K562 (cell line): Measurements from ENCODE around the gene COX15.

Source experiments
- DACH1 ChIP-seq: fragments of 450-650 bp; IDR thresholded peaks from 2 replicates; pipeline ENCODE4 v1.6.1; 2018; ENCODE audit not compliant: partially characterized antibody
- DDX20 ChIP-seq: fragments of 450-650 bp; IDR thresholded peaks from 2 replicates; pipeline ENCODE4 v1.6.1; 2016; ENCODE audit warnings: missing genetic modification characterization, low read depth, mild to moderate bottlenecking, missing compliant biosample characterization, moderate library complexity
- E2F3 ChIP-seq: fragments of 250-450 bp; sonication (Bioruptor Pico); IDR thresholded peaks from 2 replicates; pipeline ENCODE4 v1.4.0; 2020; ENCODE audit warnings: mild to moderate bottlenecking
- FOXA1 ChIP-seq: fragments of 450-650 bp; IDR thresholded peaks from 2 replicates; pipeline ENCODE4 v1.6.1; 2016; ENCODE audit warnings: mild to moderate bottlenecking, borderline replicate concordance
- FOXK2 ChIP-seq, 2 experiments: fragments of 450-650 bp; IDR thresholded peaks in 1 of 2; conservative IDR thresholded peaks in 1 of 2; 2 replicates each; pipeline ENCODE4 v1.6.1; 2016; ENCODE audit warnings: low read depth in 2 of 2, mild to moderate bottlenecking in 1 of 2
- GABPB1 ChIP-seq: sonication (generic); formaldehyde crosslinking; IDR thresholded peaks from 2 replicates; pipeline ENCODE4 v1.8.0; 2022; ENCODE audit warnings: mild to moderate bottlenecking, missing genetic modification reagents
- NRF1 ChIP-seq, 2 experiments: fragments of 450-650 bp; IDR thresholded peaks in 1 of 2; conservative IDR thresholded peaks in 1 of 2; 2 replicates each; pipeline ENCODE4 v1.6.1; 2014; ENCODE audit warnings: mild to moderate bottlenecking in 2 of 2
- REST ChIP-seq, 2 experiments: fragments of 450-650 bp; formaldehyde crosslinking in 1 of 2; IDR thresholded peaks; 2 replicates each; pipeline versions ENCODE4 v1.4.0 to v1.6.1; 2014 to 2020; ENCODE audit warnings: mild to moderate bottlenecking in 2 of 2, borderline replicate concordance in 1 of 2, low read depth in 1 of 2
- SMARCB1 ChIP-seq: IDR thresholded peaks from 2 replicates; pipeline ENCODE4 v1.6.1; 2011; ENCODE audit warnings: improper control_type of control experiment, low read depth; ENCODE audit not compliant: insufficient read length
- ZNF551 ChIP-seq: fragments of 250-450 bp; sonication (Bioruptor Pico); IDR thresholded peaks from 2 replicates; pipeline ENCODE4 v1.5.0; 2021; ENCODE audit warnings: mild to moderate bottlenecking, moderate library complexity
- ZNF766 ChIP-seq: fragments of 200-800 bp; sonication (Bioruptor generic); conservative IDR thresholded peaks from 2 replicates; pipeline ENCODE4 v1.6.1; 2016; ENCODE audit warnings: missing genetic modification characterization, missing compliant biosample characterization
- TF ChIP-seq, protein P1 (sequence below): fragments of 250-450 bp; sonication (Bioruptor Pico); IDR thresholded peaks from 2 replicates; pipeline ENCODE4 v1.8.0; 2022; ENCODE audit warnings: moderate library complexity, mild to moderate bottlenecking, inconsistent platforms

GRCh38 chr10:99700649-99701048, 31.3 kb downstream of the COX15 start:
- TF ChIP-seq, protein P1, sequence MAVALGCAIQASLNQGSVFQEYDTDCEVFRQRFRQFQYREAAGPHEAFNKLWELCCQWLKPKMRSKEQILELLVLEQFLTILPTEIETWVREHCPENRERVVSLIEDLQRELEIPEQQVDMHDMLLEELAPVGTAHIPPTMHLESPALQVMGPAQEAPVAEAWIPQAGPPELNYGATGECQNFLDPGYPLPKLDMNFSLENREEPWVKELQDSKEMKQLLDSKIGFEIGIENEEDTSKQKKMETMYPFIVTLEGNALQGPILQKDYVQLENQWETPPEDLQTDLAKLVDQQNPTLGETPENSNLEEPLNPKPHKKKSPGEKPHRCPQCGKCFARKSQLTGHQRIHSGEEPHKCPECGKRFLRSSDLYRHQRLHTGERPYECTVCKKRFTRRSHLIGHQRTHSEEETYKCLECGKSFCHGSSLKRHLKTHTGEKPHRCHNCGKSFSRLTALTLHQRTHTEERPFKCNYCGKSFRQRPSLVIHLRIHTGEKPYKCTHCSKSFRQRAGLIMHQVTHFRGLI (CRISPR knock-in tag) = no peak
- TF ChIP-seq DACH1 = no peak
- no peak for TF ChIP-seq E2F3 (CRISPR knock-in tag)
- no peak for TF ChIP-seq REST (IDR thresholded peaks at IDR 0.05; ENCODE audit: borderline replicate concordance)
- TF ChIP-seq REST (CRISPR knock-in tag; IDR thresholded peaks at IDR 0.05; ENCODE audit: low read depth) = no peak
- no peak for TF ChIP-seq GABPB1 (CRISPR knock-in tag)
- no peak for TF ChIP-seq ZNF551 (CRISPR knock-in tag)
- no peak for TF ChIP-seq ZNF766 (CRISPR knock-in tag)
- TF ChIP-seq FOXA1 = no peak
- TF ChIP-seq DDX20 (tag) = no peak
- TF ChIP-seq NRF1 (conservative IDR thresholded peaks at IDR 0.05 in 1 of 2, IDR thresholded peaks at IDR 0.05 in 1 of 2) = no peak
- TF ChIP-seq SMARCB1 = no peak
- no peak for TF ChIP-seq FOXK2 (conservative IDR thresholded peaks at IDR 0.05 in 1 of 2, IDR thresholded peaks at IDR 0.05 in 1 of 2; ENCODE audit: low read depth in 2 of 2)
